SK-N-MC (cell line): ENCODE measurements around the gene FER1L5.

ENCODE experiments used
- DNase-seq: peaks from one replicate; pipeline ENCODE4 v3.0.0-alpha.2; 2011; ENCODE audit warnings: low read depth, low spot score
- H3K27ac ChIP-seq: fragments of 200-600 bp; sonication (generic); 2 replicates; pipeline ENCODE4 v1.5.1; 2016; ENCODE audit warnings: mixed run types
- H3K36me3 ChIP-seq: fragments of 200-600 bp; sonication (generic); 2 replicates; pipeline ENCODE4 v1.6.1; 2017; ENCODE audit warnings: antibody characterized with exemption, low read length, mixed read lengths; ENCODE audit not compliant: insufficient read depth
- H3K4me3 ChIP-seq: fragments of 200-600 bp; sonication (generic); 2 replicates; pipeline ENCODE4 v1.5.1; 2016
- H3K9ac ChIP-seq: fragments of 200-600 bp; sonication (generic); 2 replicates; pipeline ENCODE4 v1.8.0; 2017; ENCODE audit warnings: mixed run types, mixed read lengths; ENCODE audit not compliant: insufficient read length
- H3K9me3 ChIP-seq: fragments of 200-600 bp; sonication (generic); 2 replicates; pipeline ENCODE4 v1.6.1; 2017; ENCODE audit warnings: low read depth, mild to moderate bottlenecking, antibody characterized with exemption, low read length, moderate library complexity, mixed read lengths
- EZH2 ChIP-seq: fragments of 200-600 bp; sonication (generic); IDR thresholded peaks from one replicate; pipeline ENCODE4 v1.6.1; 2017; ENCODE audit warnings: antibody characterized with exemption
- FOXP2 ChIP-seq: optimal IDR thresholded peaks from 2 replicates; pipeline ENCODE3; 2011; ENCODE audit warnings: mild to moderate bottlenecking, moderate library complexity; ENCODE audit not compliant: insufficient read depth; ENCODE audit errors: extremely low read length, control extremely low read depth
- POLR2AphosphoS5 ChIP-seq: IDR thresholded peaks from 2 replicates; pipeline ENCODE4 v1.6.1; 2012; ENCODE audit warnings: mild to moderate bottlenecking, low read depth, low read length, borderline replicate concordance

Gene FER1L5

DNA sequence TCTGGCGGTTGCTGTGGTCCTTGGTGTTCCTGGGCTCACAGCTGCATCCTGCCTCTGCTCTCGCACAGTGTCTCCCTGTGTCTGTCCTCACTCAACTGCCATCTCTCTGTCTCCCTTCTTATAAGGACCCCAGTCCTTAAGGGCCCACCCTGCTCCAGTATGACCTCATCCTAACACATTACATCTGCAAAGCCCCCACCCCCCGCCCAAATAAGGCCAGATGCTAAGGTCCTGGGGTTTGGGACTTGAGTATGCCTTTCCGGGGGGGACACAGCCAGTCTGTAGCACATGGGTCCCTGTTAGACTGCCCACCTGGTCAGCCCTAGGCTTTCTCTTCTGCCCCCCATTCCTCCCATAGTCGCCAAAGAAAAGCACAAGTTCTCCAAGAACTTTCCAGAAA, 40.7 kb downstream of the FER1L5 start:
- Histone ChIP-seq H3K27ac (no peak overlapping the region), H3K9me3 (no peaks in the 10 kb centered on the region), H3K4me3 (no peak overlapping the region), H3K36me3 (no peaks in the 10 kb centered on the region), H3K9ac (no peak overlapping the region)
- TF ChIP-seq FOXP2, result no peak
- no peak for TF ChIP-seq POLR2AphosphoS5
- no peak for TF ChIP-seq EZH2
- no peak for DNase-seq

DNA sequence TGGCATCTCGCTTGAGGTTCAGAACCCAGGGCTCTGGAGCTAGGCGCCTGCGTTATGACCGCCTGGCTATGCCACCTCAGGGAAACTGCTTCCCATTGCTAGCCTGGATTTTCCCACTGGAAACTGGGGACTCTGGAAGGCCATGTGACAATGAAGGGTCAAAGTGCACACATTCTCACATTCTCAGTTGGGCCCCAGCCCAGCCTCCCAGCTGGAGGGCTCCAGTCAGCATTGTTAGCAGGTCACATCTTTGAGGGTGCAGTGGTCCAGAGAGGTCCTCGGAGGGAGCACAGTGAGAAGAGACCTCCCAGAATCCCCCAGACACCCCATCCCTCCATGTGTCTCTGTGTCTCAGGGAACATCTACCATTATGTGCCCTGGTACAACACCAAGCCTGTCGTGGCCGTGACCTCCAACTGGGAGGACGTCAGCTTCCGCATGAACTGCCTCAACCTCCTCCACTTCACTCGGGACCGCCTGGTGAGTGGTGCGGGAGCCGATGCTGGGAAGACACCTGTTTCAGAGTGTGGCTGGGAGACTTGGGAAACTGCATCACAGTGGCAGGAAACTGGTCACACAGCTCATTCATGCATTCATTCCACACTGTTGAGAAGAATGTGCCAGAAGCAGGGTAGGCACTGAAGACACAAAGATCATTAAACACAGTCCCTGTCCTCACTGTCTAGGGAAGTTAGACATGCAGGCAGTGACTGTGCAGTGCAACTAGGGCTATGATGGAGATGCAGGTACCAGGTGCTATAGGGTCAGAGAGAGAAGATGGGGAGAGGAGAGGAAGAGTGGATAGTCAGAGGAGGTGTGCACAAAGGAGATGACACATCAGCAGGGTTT, 41.6 kb downstream of the FER1L5 start:
- no peak overlapping the region for H3K27ac ChIP-seq
- no peak overlapping the region for H3K9ac ChIP-seq
- TF ChIP-seq FOXP2 (no peak), POLR2AphosphoS5 (no peak), EZH2 (no peak)
- H3K9me3 ChIP-seq, result no peaks in the 10 kb centered on the region
- no peaks in the 10 kb centered on the region for H3K36me3 ChIP-seq
- no peak overlapping the region for H3K4me3 ChIP-seq
- no peak for DNase-seq

- Histone ChIP-seq H3K36me3 (no peaks in the 10 kb centered on the region), H3K27ac (no peak overlapping the region), H3K4me3 (no peak overlapping the region), H3K9ac (no peak overlapping the region), H3K9me3 (no peaks in the 10 kb centered on the region)
- DNase-seq, result no peak
- TF ChIP-seq FOXP2, result no peak
Observed at GRCh38 chr2:96684883-96685576, 42.5 kb downstream of the FER1L5 start.

GRCh38 chr2:96685577-96686459, 43.3 kb downstream of the FER1L5 start:
- H3K27ac ChIP-seq, result no peak overlapping the region
- no peak for DNase-seq
- no peak overlapping the region for H3K4me3 ChIP-seq

DNA sequence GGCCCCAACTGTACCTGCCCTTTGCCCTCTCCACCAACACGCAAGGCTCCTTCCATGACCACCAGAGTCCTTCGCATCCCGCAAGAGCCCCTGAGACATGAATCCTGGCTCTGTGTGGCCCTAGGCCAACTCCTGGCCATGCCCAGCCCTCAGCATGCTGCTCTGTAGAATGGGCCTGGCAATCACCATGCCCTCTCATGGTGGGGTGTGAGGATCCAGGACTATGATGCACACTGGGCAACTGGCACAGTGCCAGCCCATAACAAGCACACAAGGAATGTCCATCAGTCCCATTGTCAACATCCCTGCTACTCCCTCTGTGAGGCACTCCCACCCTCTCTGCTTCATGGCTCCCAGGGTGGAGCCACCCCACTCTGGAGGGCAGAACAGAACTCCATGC, 44.7 kb downstream of the FER1L5 start:
- H3K27ac ChIP-seq, result no peak overlapping the region
- no peaks in the 10 kb centered on the region for H3K36me3 ChIP-seq
- no peak overlapping the region for H3K4me3 ChIP-seq
- no peak for DNase-seq
- TF ChIP-seq EZH2 (no peak), FOXP2 (no peak), POLR2AphosphoS5 (no peak)
- H3K9ac ChIP-seq, result no peak overlapping the region
- no peaks in the 10 kb centered on the region for H3K9me3 ChIP-seq

More at GRCh38 chr2:96685577-96686459, 43.3 kb downstream of the FER1L5 start:
- TF ChIP-seq EZH2 (no peak), POLR2AphosphoS5 (no peak), FOXP2 (no peak)
- no peak overlapping the region for H3K9ac ChIP-seq
- H3K9me3 ChIP-seq, result no peaks in the 10 kb centered on the region
- no peaks in the 10 kb centered on the region for H3K36me3 ChIP-seq

DNA sequence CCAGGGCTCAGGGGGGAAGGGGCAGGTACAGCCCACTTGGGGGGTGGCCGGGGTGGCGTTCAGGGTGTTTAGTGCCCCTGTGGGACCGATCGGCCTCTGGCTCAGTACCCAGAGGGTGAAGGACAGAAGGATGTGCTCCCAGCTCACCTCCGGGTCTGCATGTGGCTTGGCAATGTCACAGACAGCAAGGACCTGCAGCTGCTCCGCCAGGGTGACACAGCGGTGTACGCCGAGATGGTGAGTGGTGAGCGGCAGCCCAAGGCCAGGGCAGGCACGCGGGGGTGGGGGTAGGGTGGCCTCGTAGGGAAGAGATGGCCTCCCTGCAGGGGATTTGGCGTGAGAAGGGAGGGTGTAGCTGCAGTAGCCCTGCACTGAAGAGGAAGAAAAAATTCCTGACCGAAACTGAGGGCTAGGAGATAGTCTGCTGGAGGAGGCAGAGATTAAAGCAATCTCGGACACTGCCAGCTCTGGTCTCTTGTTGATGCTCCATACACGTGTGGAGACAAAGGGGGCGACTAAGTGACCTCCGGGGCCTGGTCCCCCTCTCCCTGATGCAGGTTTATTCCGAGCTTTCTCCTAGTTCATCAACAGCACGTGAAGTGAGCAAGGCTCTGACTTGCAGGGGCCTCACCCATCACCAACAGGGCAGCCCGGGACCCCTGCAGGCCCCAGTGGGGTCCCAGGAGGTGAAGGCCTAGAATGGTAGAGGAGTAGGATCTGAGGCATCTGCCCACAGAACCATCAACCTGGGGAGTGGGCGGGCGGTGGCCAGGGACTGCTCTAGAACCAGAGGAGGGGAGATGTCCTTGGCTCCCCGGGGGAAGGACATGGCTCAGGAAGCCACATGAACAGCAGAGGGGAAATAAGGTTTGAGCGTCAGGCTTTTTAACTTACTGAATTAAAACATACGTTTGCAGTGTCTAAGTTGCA, 45.4 kb downstream of the FER1L5 start:
- H3K4me3 ChIP-seq, result no peak overlapping the region
- no peak for DNase-seq
- TF ChIP-seq FOXP2, result no peak
- no peak for TF ChIP-seq EZH2
- TF ChIP-seq POLR2AphosphoS5, result no peak
- no peak overlapping the region for H3K9ac ChIP-seq
- H3K36me3 ChIP-seq, result no peaks in the 10 kb centered on the region
- no peaks in the 10 kb centered on the region for H3K9me3 ChIP-seq
- H3K27ac ChIP-seq, result no peak overlapping the region

- Histone ChIP-seq H3K4me3 (no peak overlapping the region), H3K9me3 (no peaks in the 10 kb centered on the region), H3K9ac (no peak overlapping the region), H3K27ac (no peak overlapping the region), H3K36me3 (no peaks in the 10 kb centered on the region)
- DNase-seq, result no peak
- TF ChIP-seq EZH2 (no peak), FOXP2 (no peak), POLR2AphosphoS5 (no peak)
Observed at GRCh38 chr2:96688649-96689430, 46.3 kb downstream of the FER1L5 start.
